ENCODE data around the gene TGFA.

TGFA gene

DNA sequence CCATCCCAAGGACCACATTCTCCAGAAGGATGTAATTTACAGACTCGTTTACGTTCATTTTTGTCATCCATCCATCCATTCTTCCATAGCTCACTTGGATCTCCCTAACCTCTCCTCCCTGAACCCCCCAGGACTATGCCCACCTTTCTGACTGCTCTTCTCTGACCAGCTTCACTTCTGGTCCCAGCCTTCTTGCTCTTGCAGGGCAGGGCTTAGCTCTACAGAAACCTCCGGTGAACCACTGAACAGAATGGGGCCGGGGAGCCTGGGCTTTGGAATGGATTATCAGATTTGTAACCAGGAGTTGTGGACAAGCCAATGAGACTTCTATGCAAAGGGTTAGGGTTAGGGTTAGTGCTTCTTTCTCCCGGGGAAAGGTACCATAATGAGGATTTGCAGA is 95.0 kb downstream of the TGFA start:
- Histone ChIP-seq H3K36me3 (ENCODE audit: control insufficient read depth, low read length) (no peaks in the 10 kb centered on the region), H3K27me3 (ENCODE audit: control insufficient read depth, low read length) (peaks cover 2% of the 10 kb centered on the region; the same call in 1 of the 2 replicates), H3K79me2 (ENCODE audit: control insufficient read depth, low read length) (no peaks in the 10 kb centered on the region)

DNA sequence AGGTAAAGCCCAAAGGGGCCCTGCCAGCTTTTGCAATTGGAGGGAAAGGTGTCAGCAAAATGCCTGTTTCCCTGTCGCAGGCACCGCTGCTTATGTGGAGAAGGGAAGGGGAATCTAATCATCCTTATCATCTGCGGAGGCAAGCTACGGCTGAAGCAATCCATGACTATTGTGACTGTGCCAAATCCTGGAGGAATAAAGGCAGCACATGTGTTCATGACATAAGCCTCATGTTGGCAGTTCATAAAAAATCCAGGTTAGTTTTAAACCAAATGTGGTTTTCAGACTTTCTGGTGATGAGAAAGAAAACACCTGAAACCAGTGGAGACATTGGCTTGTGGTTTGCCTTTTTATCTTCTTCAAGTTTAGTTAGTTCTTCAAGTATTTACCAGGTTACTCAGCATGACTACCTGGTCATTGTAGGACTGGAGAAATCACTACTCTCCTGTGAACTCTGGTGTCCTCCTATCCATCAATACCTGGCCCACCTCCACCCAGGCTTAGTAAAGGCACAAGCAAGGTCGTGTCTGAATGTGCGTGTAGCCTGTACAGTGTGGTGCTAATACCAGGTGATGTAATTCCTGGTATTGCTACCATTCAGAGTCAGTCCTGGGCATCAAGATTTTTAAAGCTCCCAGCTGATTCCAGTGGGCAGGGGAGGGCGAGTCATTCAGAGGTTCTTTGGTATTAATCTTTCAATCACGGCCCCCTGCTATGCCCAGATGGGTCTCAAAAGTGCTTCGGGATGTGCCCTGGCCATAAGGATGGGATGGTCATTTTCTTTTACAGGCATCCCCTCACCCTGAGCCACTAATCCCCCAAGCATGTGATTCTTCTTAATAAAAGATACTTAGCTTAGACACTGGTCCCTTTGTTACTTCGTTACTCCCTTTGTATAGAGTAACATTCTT is 96.8 kb downstream of the TGFA start:
- Histone ChIP-seq H3K4me1 (ENCODE audit: control insufficient read depth, low read length) (no peaks in the 10 kb centered on the region), H3K9me2 (replicated peaks; ENCODE audit: control insufficient read depth, low read length) (no peaks in the 10 kb centered on the region), H3K4me2 (ENCODE audit: low read length) (no peak overlapping the region), H3K27ac (ENCODE audit: low read depth, low read length) (no peak overlapping the region), H3K79me2 (ENCODE audit: control insufficient read depth, low read length) (no peaks in the 10 kb centered on the region), H3F3A (ENCODE audit: control insufficient read depth, insufficient read depth) (no peaks in the 10 kb centered on the region), H3K27me3 (ENCODE audit: control insufficient read depth, low read length) (peaks cover 1% of the 10 kb centered on the region; the same call in 1 of the 2 replicates), H4K20me1 (ENCODE audit: control insufficient read depth, insufficient read depth, low read depth, low read length) (no peaks in the 10 kb centered on the region), H3K36me3 (ENCODE audit: control insufficient read depth, low read length) (no peaks in the 10 kb centered on the region), H3K4me3 (ENCODE audit: low read length) (no peak overlapping the region), H3K9me3 (ENCODE audit: control insufficient read depth, insufficient read depth, low read length) (no peaks in the 10 kb centered on the region)
- TF ChIP-seq EZH2phosphoT487 (IDR thresholded peaks at IDR 0.05; ENCODE audit: borderline replicate concordance, low read length) (no peak), CTCF (IDR thresholded peaks at IDR 0.05; ENCODE audit: low read depth, low read length, poor library complexity, severe bottlenecking) (no peak)

More for the DNA sequence above, 95.0 kb downstream of the TGFA start:
- TF ChIP-seq EZH2phosphoT487 (IDR thresholded peaks at IDR 0.05; ENCODE audit: borderline replicate concordance, low read length) = no peak
- Histone ChIP-seq H3K9me3 (ENCODE audit: control insufficient read depth, insufficient read depth, low read length) (no peaks in the 10 kb centered on the region), H3K4me2 (ENCODE audit: low read length) (no peak overlapping the region), H4K20me1 (ENCODE audit: control insufficient read depth, insufficient read depth, low read depth, low read length) (no peaks in the 10 kb centered on the region), H3F3A (ENCODE audit: control insufficient read depth, insufficient read depth) (no peaks in the 10 kb centered on the region), H3K9me2 (replicated peaks; ENCODE audit: control insufficient read depth, low read length) (no peaks in the 10 kb centered on the region), H3K4me3 (ENCODE audit: low read length) (no peak overlapping the region), H3K27ac (ENCODE audit: low read depth, low read length) (no peak overlapping the region), H3K4me1 (ENCODE audit: control insufficient read depth, low read length) (no peaks in the 10 kb centered on the region)

- Histone ChIP-seq H3K79me2 (ENCODE audit: control insufficient read depth, low read length) (no peaks in the 10 kb centered on the region), H3K27me3 (ENCODE audit: control insufficient read depth, low read length) (no peaks in the 10 kb centered on the region; the same call in 1 of the 2 replicates), H3F3A (ENCODE audit: control insufficient read depth, insufficient read depth) (no peaks in the 10 kb centered on the region), H4K20me1 (ENCODE audit: control insufficient read depth, insufficient read depth, low read depth, low read length) (no peaks in the 10 kb centered on the region), H3K9me2 (replicated peaks; ENCODE audit: control insufficient read depth, low read length) (no peaks in the 10 kb centered on the region), H3K4me3 (ENCODE audit: low read length) (no peak overlapping the region), H3K27ac (ENCODE audit: low read depth, low read length) (no peak overlapping the region), H3K4me1 (ENCODE audit: control insufficient read depth, low read length) (no peaks in the 10 kb centered on the region), H3K4me2 (ENCODE audit: low read length) (no peak overlapping the region), H3K9me3 (ENCODE audit: control insufficient read depth, insufficient read depth, low read length) (no peaks in the 10 kb centered on the region), H3K36me3 (ENCODE audit: control insufficient read depth, low read length) (no peaks in the 10 kb centered on the region)
- no peak for TF ChIP-seq CTCF (IDR thresholded peaks at IDR 0.05; ENCODE audit: low read depth, low read length, poor library complexity, severe bottlenecking)
- TF ChIP-seq EZH2phosphoT487 (IDR thresholded peaks at IDR 0.05; ENCODE audit: borderline replicate concordance, low read length) = no peak
Observed at GRCh38 chr2:70454936-70455544, 98.6 kb downstream of the TGFA start.
